Peyer's patch (tissue), 4 donors: ENCODE results near the gene DGCR2. TPM values are rescaled to one million over a fixed set of nuclear protein-coding genes. Genes with fewer than 3 reads are reported as not detected.
A peak's percentile ranks its signal among the peaks of the same experiment; 100 is the strongest.

Experiments used
- DNase-seq, 3 donors: peaks; one replicate each; pipeline ENCODE4 v3.0.0-alpha.2; 2017 to 2019
- H3K27ac ChIP-seq, 4 donors: fragments of 200-600 bp; sonication (generic); one replicate each; pipeline ENCODE4 v1.5.1; 2016 to 2019
- H3K27me3 ChIP-seq, 2 donors: fragments of 200-600 bp; sonication (generic); one replicate each; pipeline ENCODE4 v1.5.1; 2019
- H3K36me3 ChIP-seq, 3 donors: fragments of 200-600 bp; sonication (generic); one replicate each; pipeline ENCODE4 v1.5.1; 2016 to 2019
- H3K4me1 ChIP-seq, 4 donors: fragments of 200-600 bp; sonication (generic); one replicate each; pipeline ENCODE4 v1.5.1; 2016 to 2019
- H3K4me3 ChIP-seq, 4 donors: fragments of 200-600 bp; sonication (generic); 1 replicate in 3 of 4; 2 replicates in 1 of 4; pipeline ENCODE4 v1.5.1; 2016 to 2019; ENCODE audit warnings: mild to moderate bottlenecking in 1 of 4
- H3K9me3 ChIP-seq, 4 donors: fragments of 200-600 bp; sonication (generic); one replicate each; pipeline ENCODE4 v1.5.1; 2016 to 2019; ENCODE audit warnings: mild to moderate bottlenecking in 1 of 4
- POLR2A ChIP-seq, 2 donors: fragments of 450-650 bp; IDR thresholded peaks; one replicate each; pipeline ENCODE4 v1.5.1; 2017; ENCODE audit warnings: antibody characterized with exemption in 2 of 2, mild to moderate bottlenecking in 2 of 2, moderate library complexity in 2 of 2
- total RNA-seq, 4 donors: library from RNA; depleted of rRNA; stranded (reverse); fragments of >200 nt; gene quantifications; one replicate each; pipeline ENCODE4 v1.1.0, GENCODE V29; 2016
- TF ChIP-seq, protein P1 (sequence below), 6 experiments: fragments of 450-650 bp in 4 of 6; fragments of 200-600 bp in 2 of 6; sonication (generic) in 1 of 6; IDR thresholded peaks; one replicate each; pipeline ENCODE4 v1.5.1; 2017 to 2019; ENCODE audit warnings: antibody characterized with exemption in 6 of 6, mild to moderate bottlenecking in 3 of 6, moderate library complexity in 1 of 6

The DGCR2 gene
- total RNA-seq, 4 donors from 2014 or later, result 49.5 to 101 (median 92.1) TPM

DNA sequence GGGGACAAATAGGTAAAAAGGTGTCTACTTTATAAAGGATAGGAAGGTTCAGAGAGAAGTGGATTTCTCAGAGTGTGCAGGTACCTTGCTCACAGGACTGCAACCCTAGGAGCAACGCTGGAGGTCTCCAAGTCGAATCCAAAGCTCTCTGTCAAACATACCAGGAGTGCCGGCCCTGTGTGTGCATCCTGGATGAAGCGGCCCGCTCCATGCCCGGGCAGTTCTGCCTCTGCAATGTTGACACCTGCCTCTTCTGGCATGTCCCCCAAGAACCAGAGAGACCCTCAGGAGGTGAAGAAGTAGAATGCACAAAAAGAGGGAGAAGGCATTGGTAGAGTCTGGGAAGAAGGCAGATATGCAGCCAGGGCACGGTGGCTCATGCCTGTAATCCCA, 5.8 kb upstream of the DGCR2 start:
- no peak overlapping the region for H3K4me3 ChIP-seq
- H3K27ac ChIP-seq, result no peak overlapping the region
- no peak for TF ChIP-seq POLR2A (IDR thresholded peaks at IDR 0.05)
- TF ChIP-seq, protein P1, sequence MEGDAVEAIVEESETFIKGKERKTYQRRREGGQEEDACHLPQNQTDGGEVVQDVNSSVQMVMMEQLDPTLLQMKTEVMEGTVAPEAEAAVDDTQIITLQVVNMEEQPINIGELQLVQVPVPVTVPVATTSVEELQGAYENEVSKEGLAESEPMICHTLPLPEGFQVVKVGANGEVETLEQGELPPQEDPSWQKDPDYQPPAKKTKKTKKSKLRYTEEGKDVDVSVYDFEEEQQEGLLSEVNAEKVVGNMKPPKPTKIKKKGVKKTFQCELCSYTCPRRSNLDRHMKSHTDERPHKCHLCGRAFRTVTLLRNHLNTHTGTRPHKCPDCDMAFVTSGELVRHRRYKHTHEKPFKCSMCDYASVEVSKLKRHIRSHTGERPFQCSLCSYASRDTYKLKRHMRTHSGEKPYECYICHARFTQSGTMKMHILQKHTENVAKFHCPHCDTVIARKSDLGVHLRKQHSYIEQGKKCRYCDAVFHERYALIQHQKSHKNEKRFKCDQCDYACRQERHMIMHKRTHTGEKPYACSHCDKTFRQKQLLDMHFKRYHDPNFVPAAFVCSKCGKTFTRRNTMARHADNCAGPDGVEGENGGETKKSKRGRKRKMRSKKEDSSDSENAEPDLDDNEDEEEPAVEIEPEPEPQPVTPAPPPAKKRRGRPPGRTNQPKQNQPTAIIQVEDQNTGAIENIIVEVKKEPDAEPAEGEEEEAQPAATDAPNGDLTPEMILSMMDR (IDR thresholded peaks at IDR 0.05), result no peak

DNA sequence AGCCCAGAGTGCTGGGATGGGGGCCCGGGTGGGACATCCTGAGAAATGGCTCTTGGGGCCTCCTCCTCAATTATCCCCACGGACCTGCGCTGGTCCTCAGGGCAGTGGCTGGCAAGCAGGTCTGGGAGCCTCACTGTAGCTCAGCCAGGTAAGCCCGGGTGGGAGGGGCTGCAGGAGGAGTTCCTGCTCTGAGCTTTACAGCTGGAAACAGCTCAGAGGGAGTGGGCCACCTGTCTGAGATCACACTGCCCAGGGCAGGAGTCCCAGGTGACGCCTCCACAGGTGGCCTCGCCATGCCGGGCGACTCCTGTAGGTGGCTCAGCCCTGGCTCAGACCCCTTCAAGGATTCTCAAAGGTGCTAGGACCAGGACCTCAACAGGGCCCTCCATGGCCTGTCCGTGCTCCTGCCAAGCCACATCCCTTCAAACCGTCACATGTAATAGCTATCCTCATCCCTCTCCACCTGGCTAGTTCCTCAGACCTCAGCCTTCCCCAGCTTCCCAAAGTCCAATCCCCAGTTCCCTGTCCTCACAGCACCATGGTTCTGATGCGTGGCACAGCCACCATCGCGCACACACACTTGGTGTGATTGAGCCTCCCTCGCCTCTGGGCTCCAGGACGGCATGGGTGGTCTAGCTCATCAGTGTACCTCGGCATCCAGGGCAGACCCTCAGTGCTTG, 5.3 kb upstream of the DGCR2 start:
- Histone ChIP-seq H3K36me3 (no peaks in the 10 kb centered on the region), H3K4me1 (peaks cover 0 to 5% (median 5%) of the 10 kb centered on the region in 4 donors), H3K27me3 (no peaks in the 10 kb centered on the region), H3K9me3 (no peaks in the 10 kb centered on the region), H3K4me3 (no peak overlapping the region), H3K27ac (no peak overlapping the region)
- no peak for DNase-seq
- TF ChIP-seq POLR2A (IDR thresholded peaks at IDR 0.05), result no peak
- TF ChIP-seq, protein P1 (IDR thresholded peaks at IDR 0.05), result peak in 1 of 6 experiments; percentile 4

More for the DNA sequence above, 5.8 kb upstream of the DGCR2 start:
- peaks cover 0 to 2% (median under 1%) of the 10 kb centered on the region in 4 donors for H3K4me1 ChIP-seq
- H3K9me3 ChIP-seq, result no peaks in the 10 kb centered on the region
- H3K36me3 ChIP-seq, result peaks cover 0 to 1% (median 0%) of the 10 kb centered on the region in 3 donors
- no peak for DNase-seq
- H3K27me3 ChIP-seq, result no peaks in the 10 kb centered on the region

DNA sequence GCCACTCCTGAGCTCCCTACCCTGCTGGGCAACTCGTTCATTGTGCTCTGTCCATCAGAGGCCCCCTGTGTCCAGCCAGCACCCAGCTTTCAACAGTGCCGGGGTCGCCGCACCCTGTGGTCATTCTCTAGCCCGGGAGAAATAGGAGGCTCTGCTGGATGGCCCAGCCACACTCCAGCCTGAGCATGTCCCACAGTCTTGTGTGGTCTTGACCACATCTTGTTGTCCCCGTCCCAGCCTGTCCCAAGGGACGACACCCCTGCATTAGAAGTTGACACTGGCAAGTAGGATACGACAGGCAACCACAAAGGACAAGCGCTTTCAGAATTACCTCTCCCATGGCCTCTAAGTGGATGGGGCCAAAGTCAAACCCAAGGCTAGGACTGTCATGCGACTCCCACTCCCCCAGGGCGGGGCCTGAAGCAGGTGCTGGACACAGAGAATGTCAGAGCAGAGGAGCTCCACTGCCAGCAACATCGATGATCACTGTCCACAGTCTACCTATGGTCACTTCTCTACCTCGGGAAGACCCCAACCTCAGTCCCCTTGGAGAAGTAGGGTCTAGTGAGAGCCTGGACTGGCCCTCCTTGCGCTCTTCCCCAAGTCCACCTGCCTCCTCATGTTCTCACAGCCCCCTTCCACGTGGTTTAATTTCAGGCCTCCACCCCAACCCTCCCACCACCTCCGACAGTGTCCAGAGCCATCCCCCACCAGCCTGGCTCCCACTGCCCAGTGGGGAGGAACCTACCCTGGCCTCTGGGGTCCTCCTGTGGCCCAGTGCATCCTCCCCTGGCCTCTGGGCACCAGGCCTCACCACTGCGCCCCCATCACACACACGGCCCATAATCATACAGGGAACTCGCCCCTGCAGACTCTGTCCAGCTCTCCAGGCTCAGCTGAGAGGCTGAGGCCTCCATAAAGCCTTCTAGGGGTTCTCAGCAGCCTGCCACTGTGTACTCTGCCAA, 4.4 kb upstream of the DGCR2 start:
- TF ChIP-seq, protein P1 (IDR thresholded peaks at IDR 0.05), result no peak
- TF ChIP-seq POLR2A (IDR thresholded peaks at IDR 0.05), result no peak
- no peaks in the 10 kb centered on the region for H3K9me3 ChIP-seq
- no peaks in the 10 kb centered on the region for H3K27me3 ChIP-seq
- H3K36me3 ChIP-seq, result no peaks in the 10 kb centered on the region
- no peak for DNase-seq
- H3K4me1 ChIP-seq, result peaks cover 2 to 5% (median 5%) of the 10 kb centered on the region in 4 donors
- no peak overlapping the region for H3K27ac ChIP-seq
- H3K4me3 ChIP-seq, result no peak overlapping the region

DNA sequence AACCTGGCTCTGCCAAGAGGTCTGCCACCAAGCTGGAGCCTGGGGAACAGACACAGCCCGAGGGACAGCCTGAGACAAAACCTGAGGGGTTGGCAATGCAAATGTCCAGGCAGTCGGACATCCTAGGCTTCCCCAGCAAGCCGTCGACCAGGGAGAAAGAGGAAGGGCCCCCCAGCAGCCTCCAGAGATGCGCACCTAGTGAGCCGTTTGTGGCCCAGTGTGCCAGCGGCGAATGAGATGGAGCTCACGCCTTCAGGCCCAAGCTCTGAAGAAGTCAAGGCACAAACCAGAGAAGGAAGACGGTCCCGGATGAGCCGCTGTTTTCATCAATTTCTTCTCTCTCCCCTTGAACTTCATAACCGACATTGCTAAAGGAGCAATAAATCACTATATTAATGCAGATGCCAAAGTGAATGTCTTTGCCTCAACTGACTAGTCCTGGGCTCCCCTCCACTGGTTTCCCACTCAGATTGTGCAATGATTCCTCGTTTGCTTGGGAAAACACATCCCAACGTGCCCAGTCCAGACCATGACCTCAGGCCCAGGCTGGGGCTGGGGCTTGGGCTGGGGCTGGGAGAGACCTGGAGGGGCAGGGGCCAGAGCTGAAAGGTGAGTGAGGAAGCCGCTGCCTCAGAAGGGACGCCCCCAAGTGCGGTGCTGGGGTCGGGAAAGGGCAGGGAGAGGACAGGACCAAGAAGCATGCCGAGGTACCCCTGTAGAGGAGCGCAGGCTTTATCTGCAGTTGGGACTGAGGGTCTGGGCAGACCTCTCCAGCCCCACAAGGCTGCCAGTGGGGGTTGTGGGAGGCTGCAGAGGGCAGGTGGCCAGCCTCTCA, 3.5 kb upstream of the DGCR2 start:
- DNase-seq, result no peak
- TF ChIP-seq POLR2A (IDR thresholded peaks at IDR 0.05), result no peak
- TF ChIP-seq, protein P1 (IDR thresholded peaks at IDR 0.05), result no peak

DNA sequence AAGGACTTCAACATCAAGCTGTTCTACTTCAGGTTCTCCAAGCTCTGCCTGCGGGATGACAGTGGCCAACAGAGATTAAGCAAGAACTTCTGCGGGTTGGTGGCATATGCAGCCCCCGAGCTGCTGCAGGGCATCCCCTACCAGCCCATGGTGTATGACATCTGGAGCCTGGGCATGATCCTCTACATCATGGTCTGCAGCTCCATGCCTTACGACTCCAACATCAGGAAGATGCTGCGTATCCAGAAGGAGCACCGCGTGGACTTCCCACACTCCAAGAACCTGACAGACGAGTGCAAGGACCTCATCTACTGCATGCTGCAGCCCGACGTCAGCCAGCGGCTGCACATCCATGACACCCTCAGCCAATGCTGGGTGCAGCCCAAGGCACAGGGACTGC, 2.8 kb upstream of the DGCR2 start:
- Histone ChIP-seq H3K36me3 (no peaks in the 10 kb centered on the region), H3K9me3 (no peaks in the 10 kb centered on the region), H3K27ac (no peak overlapping the region), H3K4me3 (no peak overlapping the region), H3K27me3 (no peaks in the 10 kb centered on the region), H3K4me1 (peaks cover 5 to 18% (median 16%) of the 10 kb centered on the region in 4 donors)
- DNase-seq, result no peak
- no peak for TF ChIP-seq POLR2A (IDR thresholded peaks at IDR 0.05)
- TF ChIP-seq, protein P1 (IDR thresholded peaks at IDR 0.05), result no peak

More for the DNA sequence above, 3.5 kb upstream of the DGCR2 start:
- Histone ChIP-seq H3K36me3 (no peaks in the 10 kb centered on the region), H3K27ac (no peak overlapping the region), H3K4me1 (peaks cover 5 to 11% (median 9%) of the 10 kb centered on the region in 4 donors), H3K27me3 (no peaks in the 10 kb centered on the region), H3K4me3 (no peak overlapping the region), H3K9me3 (no peaks in the 10 kb centered on the region)
